NCI-H524 (cell line): Measurements from ENCODE around the gene DPYSL5.
A peak's percentile ranks its signal among the peaks of the same experiment; 100 is the strongest.

Experiments used
- DNase-seq, 2 experiments: peaks; one replicate each; lab custom pipeline; 2025; lab: John Stamatoyannopoulos, UW

DPYSL5 gene

DNA sequence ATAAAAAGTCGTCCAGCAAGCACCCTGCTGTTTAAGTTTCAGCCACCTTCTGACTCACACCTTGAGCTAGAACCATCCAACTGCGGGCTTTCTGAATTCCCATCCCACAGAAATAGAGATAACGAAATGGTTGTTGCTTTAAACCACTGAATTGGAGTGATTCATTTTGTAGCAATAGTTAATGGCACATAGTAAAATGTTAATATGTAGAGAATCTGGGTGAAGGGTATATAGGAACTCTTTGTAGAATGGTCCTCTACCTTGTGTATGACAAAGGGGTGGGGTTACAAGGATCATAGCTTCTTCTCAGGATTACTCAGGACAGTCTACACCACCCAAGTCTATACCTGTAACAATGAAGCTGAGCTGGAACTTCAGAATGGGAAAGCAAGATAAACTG is 120.1 kb downstream of the DPYSL5 start:
- DNase-seq: no peak

DNA sequence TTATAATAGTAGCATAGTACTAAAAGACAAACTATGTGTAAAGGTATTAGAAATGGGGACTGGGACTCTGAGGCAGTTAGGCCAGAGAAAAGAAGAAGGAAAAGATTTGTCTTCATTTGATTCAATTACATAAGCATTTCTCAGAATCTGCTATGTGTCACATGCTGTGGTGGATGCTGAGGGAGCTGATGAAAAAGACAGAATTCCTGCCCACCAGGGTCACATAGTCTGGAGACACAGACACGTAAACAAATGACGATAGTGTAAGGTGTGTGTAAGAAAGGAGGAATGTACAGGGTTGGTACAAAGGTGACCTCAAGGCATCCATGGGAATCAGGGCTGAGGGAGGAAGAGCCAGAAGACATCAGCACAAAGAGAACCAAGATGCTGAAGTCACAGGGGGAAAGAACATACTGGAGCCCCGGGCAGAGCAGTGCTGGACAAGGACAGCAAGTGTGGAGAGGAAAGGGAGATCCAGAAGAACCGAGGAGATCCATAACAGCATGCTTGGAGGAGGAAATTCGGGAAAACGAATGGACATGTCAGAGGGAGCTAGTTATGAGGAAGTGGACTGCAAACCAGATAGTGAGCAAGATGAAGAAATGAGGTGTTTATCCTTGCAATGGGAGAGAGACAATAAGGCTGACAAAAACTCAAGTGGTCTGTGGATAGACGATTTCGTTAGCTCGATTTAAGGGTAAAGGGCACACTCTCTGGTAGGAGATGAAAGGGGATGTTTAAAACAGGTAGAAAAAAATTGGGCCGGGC is 121.3 kb downstream of the DPYSL5 start:
- no peak for DNase-seq

- peak; percentile 98 to 99 for DNase-seq
Measured at GRCh38 chr2:26970244-26970927, 122.5 kb downstream of the DPYSL5 start, which contains the start of gene MAPRE3. Gene MAPRE3, plus strand, starts transcription at chr2:26970637. Its CDS starts 51,582 bp downstream, at chr2:27022219.

- DNase-seq: peak in 1 of 2 experiments; percentile 24
Measured at GRCh38 chr2:26970928-26971627, 123.1 kb downstream of the DPYSL5 start.

- DNase-seq: no peak
Measured at GRCh38 chr2:26971911-26972786, 124.2 kb downstream of the DPYSL5 start.

GRCh38 chr2:26974352-26974751 is 126.4 kb downstream of the DPYSL5 start:
- DNase-seq: peak; percentile 51 to 78

- DNase-seq: no peak
Measured at GRCh38 chr2:26975102-26975501, 127.2 kb downstream of the DPYSL5 start.

DNA sequence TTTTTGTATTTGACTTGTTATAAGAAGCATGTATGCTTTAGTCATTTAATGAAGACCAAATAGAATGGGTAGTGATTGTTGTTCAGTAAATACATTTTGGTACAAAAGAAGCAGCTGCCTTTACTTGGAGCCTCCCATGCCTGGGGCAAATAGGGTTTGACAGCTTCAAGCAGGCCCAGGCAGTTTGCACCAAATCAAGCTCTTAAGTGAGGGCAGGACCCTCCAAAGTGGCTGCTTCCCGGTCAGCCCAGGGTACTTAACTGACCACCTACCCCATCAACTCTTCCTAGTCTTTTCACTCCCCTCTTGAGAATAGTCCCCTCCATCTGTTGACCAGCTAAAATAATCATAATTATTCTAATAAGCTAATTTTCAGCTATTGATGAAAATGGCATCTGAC is 127.7 kb downstream of the DPYSL5 start:
- DNase-seq: no peak

GRCh38 chr2:26976237-26976636 is 128.3 kb downstream of the DPYSL5 start:
- DNase-seq: no peak

GRCh38 chr2:26977012-26977411 is 129.1 kb downstream of the DPYSL5 start:
- no peak for DNase-seq

DNA sequence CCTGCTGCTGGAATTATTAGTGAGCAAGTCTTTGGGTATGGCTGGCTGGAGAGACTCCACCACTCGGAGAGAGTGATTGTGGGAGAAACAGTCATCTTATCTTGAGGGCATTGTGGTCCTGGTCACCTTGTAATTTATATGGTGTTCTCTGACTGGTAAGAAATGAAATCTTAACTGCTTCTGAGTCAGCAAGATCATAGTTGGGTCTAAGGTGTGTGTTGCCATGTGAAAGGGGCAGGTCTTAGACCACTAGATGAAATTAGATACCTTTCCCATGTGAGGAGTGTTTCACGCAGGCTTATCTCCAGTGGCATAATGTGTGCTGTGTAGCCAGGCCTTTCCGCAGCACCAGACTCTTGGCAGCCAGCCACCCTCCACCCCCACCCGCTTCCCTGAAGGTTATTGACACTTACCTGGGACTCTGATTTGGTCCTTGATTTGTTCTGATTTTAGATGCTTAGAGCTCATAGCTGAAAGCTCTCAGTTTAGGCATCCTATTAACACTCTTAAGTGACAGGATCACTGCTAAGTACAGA is 130.2 kb downstream of the DPYSL5 start:
- peak in 1 of 2 experiments; percentile 76 for DNase-seq

GRCh38 chr2:26979741-26980140 is 131.8 kb downstream of the DPYSL5 start:
- DNase-seq: no peak

- no peak for DNase-seq
Measured at GRCh38 chr2:26980971-26981370, 133.0 kb downstream of the DPYSL5 start.

- peak; percentile 15 to 64 for DNase-seq
Measured at GRCh38 chr2:26982102-26982742, 134.3 kb downstream of the DPYSL5 start.

DNA sequence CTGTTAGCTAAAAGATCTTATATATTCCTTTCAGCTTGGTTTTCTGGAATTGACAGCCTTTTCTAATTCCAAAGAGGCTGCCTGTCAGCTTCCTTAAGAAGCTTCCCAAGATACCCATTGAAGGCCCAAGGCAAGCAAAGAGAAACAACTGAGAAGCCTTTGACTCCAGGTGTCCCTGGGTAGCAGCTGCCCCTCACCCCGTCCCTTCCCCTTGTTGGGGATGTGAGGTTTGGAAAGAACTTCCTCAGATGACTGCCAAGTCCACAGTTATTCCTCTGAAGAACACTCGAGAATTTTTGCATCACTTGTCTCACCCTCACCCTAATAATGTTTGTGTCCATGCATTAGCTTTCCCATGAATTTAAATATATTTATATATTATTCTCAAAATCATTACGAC is 135.8 kb downstream of the DPYSL5 start:
- DNase-seq: no peak

- DNase-seq: no peak
Measured at GRCh38 chr2:26985807-26986206, 137.9 kb downstream of the DPYSL5 start.

GRCh38 chr2:26986576-26986975 is 138.6 kb downstream of the DPYSL5 start:
- no peak for DNase-seq

DNA sequence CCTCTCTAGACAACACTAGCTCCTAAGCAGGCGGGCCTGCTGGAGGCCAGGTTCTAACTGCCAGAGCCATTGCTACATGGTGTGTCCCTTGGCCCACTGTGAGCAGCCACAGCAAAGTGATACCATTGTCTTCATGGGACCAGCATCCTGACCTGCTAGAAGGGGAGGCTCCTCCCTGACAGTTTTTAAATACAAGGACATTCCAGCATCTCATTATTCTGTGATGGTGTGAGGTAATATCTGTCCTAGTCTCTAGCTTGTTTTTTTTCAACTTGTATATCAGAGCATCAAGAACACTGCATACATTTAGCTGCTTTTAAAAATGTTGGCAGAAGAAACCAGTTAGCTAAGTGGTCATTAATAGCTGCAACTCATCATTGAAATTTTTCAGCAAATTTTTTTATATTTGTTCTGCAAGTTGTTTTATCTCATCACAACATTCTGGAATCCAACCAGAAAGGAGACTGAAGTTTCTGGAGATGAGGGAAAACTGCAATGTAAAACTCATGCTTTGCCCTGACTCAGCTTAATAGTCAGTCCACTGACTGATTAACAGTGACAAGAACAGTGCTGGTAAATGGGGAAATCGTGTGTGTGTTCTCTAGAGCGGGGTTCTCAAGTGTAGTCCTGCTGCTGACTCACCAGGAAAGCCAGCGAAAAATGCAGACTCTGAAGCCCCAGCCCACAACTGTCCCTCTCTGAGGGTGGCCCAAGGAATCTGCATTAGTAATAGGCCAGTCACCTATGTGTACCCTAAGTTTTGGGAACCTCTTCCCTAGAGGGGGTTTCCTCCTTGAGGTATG is 140.3 kb downstream of the DPYSL5 start:
- DNase-seq: no peak

DNA sequence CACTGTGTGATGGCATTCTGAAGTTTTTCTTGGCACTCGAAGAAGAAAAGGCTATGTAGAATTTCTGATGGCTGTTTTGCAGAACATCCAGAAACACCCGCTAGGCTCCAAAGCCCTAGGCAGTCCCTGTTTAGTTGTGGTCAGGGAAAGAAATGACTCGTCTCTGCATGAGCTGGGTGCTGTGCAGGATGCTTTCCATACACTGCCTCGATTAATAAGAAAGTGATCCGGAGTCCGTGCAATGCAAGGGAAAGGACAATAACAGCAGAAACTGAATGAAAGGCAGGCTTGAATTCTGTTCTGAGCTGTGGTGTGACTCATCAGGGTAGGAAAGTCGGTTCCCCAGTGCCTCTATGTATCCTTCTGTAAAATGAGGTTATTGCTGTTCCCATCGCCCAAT is 141.2 kb downstream of the DPYSL5 start:
- DNase-seq: no peak

DNA sequence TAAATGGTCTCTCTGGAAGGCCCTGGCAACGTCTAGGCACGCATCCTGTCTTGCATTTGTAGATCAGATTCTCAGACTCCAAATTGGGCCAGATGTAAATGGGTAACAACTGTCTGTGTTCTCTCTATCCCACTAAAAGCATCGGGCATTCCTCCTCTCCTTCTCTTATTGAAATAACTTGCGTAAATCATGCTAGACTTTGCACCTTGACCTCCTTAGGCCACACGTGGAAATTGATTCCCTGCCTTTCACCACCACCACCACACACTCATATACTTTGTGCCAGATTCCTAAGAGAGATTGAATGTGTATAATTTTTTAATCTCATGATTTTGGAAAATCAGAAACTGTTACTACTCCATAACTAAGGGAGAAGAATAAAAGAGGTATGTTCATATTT is 143.8 kb downstream of the DPYSL5 start:
- DNase-seq: no peak
